Caco-2 (cell line): ENCODE results near the gene ELMO1. TPM values are rescaled to one million over a fixed set of nuclear protein-coding genes. Genes with fewer than 3 reads are reported as not detected.

Source experiments
- BruUV-seq: library from RNA; stranded (reverse); fragments of 400-500 nt; replicated peaks from 2 replicates; lab custom pipeline; 2021; lab: Mats Ljungman, UMichigan
- CTCF ChIA-PET: fragments of 300-600 bp; sonication (Branson Sonifier 250); formaldehyde crosslinking; loops from one replicate; lab custom pipeline; 2022; ENCODE audit warnings: antibody characterized with exemption; lab: Charles Lee
- POLR2A ChIA-PET: fragments of 300-600 bp; sonication (Branson Sonifier 250); formaldehyde crosslinking; loops from one replicate; lab custom pipeline; 2022; ENCODE audit warnings: antibody characterized with exemption; lab: Charles Lee
- DNase-seq, 2 experiments: peaks; one replicate each; pipeline versions ENCODE4 v3.0.0 to v3.0.0-alpha.2; 2020 to 2022
- H3K27me3 ChIP-seq: replicated peaks from 2 replicates; pipeline ENCODE4 v1.6.0; 2011; ENCODE audit warnings: low read length; ENCODE audit not compliant: control insufficient read depth, insufficient read depth
- H3K36me3 ChIP-seq: 2 replicates; pipeline ENCODE4 v1.5.1; 2011; ENCODE audit warnings: low read length; ENCODE audit not compliant: control insufficient read depth, insufficient read depth
- H3K4me1 ChIP-seq: fragments of 250-450 bp; sonication (Bioruptor Pico); 2 replicates; pipeline ENCODE4 v1.5.1; 2020; ENCODE audit warnings: mild to moderate bottlenecking
- H3K4me3 ChIP-seq: 2 replicates; pipeline ENCODE4 v1.5.1; 2011; ENCODE audit warnings: low read depth, mild to moderate bottlenecking, control low read depth, low read length
- H3K9me3 ChIP-seq: fragments of 250-450 bp; sonication (Bioruptor Pico); 2 replicates; pipeline ENCODE4 v1.5.1; 2020; ENCODE audit warnings: mild to moderate bottlenecking, moderate library complexity
- H3K27ac Mint-ChIP-seq: one replicate; pipeline ENCODE4 v1.8.0; 2022; ENCODE audit warnings: mixed read lengths; ENCODE audit not compliant: unreplicated experiment
- H3K27me3 Mint-ChIP-seq: one replicate; pipeline ENCODE4 v1.8.0; 2022; ENCODE audit warnings: mixed read lengths; ENCODE audit not compliant: insufficient read depth, unreplicated experiment
- H3K36me3 Mint-ChIP-seq: one replicate; pipeline ENCODE4 v1.8.0; 2022; ENCODE audit warnings: mild to moderate bottlenecking, mixed read lengths; ENCODE audit not compliant: insufficient read depth, unreplicated experiment
- H3K4me1 Mint-ChIP-seq: one replicate; pipeline ENCODE4 v1.8.0; 2022; ENCODE audit warnings: low read depth, mixed read lengths; ENCODE audit not compliant: unreplicated experiment
- H3K4me3 Mint-ChIP-seq: one replicate; pipeline ENCODE4 v1.8.0; 2022; ENCODE audit warnings: mild to moderate bottlenecking, moderate library complexity, mixed read lengths; ENCODE audit not compliant: unreplicated experiment
- H3K9me3 Mint-ChIP-seq: one replicate; pipeline ENCODE4 v1.8.0; 2022; ENCODE audit warnings: mixed read lengths; ENCODE audit not compliant: unreplicated experiment
- CTCF ChIP-seq, 2 experiments: fragments of 200-600 bp in 1 of 2; IDR thresholded peaks; 1 replicate in 1 of 2; 2 replicates in 1 of 2; pipeline versions ENCODE4 v1.5.1 to v1.8.0; 2011 to 2022; ENCODE audit warnings: antibody characterized with exemption in 1 of 2, control low read depth in 1 of 2, inconsistent platforms in 1 of 2, low read depth in 1 of 2, low read length in 1 of 2, mild to moderate bottlenecking in 1 of 2, moderate library complexity in 1 of 2; ENCODE audit not compliant: insufficient read depth in 1 of 2, severe bottlenecking in 1 of 2, unreplicated experiment in 1 of 2
- intact Hi-C: fragments of 100-400 bp; cut with micrococcal nuclease; formaldehyde crosslinking; loops from one replicate; pipeline ENCODE4 v1.10.0; 2022; ENCODE audit not compliant: unreplicated experiment
- total RNA-seq: library from RNA; stranded (reverse); gene quantifications from 2 replicates; pipeline ENCODE4 v1.2.3, GENCODE V29; 2022

ELMO1 gene
- total RNA-seq, 1 experiment from 2014 or later, result 0.14 TPM

GRCh38 chr7:37273891-37274290, 174.8 kb downstream of the ELMO1 start:
- H3K9me3 Mint-ChIP-seq, result no peaks in the 10 kb centered on the region
- no peak for TF ChIP-seq CTCF (IDR thresholded peaks at IDR 0.05; ENCODE audit: insufficient read depth in 1 of 2, low read depth in 1 of 2, low read length in 1 of 2, severe bottlenecking in 1 of 2, unreplicated experiment in 1 of 2)
- intact Hi-C loops, result no loop called here
- no TSS peak for BruUV-seq
- no peaks in the 10 kb centered on the region for H3K4me1 ChIP-seq
- peaks cover 2% of the 10 kb centered on the region for H3K27me3 Mint-ChIP-seq
- H3K4me3 Mint-ChIP-seq, result no peak overlapping the region
- no peaks in the 10 kb centered on the region for H3K9me3 ChIP-seq
- ChIA-PET CTCF (no interaction called here), POLR2A (no interaction called here)
- no peak overlapping the region for H3K4me3 ChIP-seq
- H3K27me3 ChIP-seq, result no peaks in the 10 kb centered on the region
- no peak overlapping the region for H3K27ac Mint-ChIP-seq
- DNase-seq, result no peak
- no peaks in the 10 kb centered on the region for H3K36me3 ChIP-seq
- no peaks in the 10 kb centered on the region for H3K36me3 Mint-ChIP-seq
- H3K4me1 Mint-ChIP-seq, result no peaks in the 10 kb centered on the region

- no peaks in the 10 kb centered on the region for H3K36me3 Mint-ChIP-seq
Measured at GRCh38 chr7:37269711-37270508, 178.8 kb downstream of the ELMO1 start.

GRCh38 chr7:37267251-37267650, 181.4 kb downstream of the ELMO1 start:
- H3K4me3 Mint-ChIP-seq, result no peak overlapping the region
- Histone ChIP-seq H3K4me1 (no peaks in the 10 kb centered on the region), H3K36me3 (no peaks in the 10 kb centered on the region), H3K4me3 (no peak overlapping the region), H3K27me3 (no peaks in the 10 kb centered on the region), H3K9me3 (no peaks in the 10 kb centered on the region)
- intact Hi-C loops, result no loop called here
- DNase-seq, result no peak
- POLR2A ChIA-PET, result no interaction called here
- no peak overlapping the region for H3K27ac Mint-ChIP-seq
- no peaks in the 10 kb centered on the region for H3K36me3 Mint-ChIP-seq
- CTCF ChIA-PET, result no interaction called here
- BruUV-seq, result no TSS peak
- H3K9me3 Mint-ChIP-seq, result no peaks in the 10 kb centered on the region
- H3K4me1 Mint-ChIP-seq, result no peaks in the 10 kb centered on the region
- no peak for TF ChIP-seq CTCF (IDR thresholded peaks at IDR 0.05; ENCODE audit: insufficient read depth in 1 of 2, low read depth in 1 of 2, low read length in 1 of 2, severe bottlenecking in 1 of 2, unreplicated experiment in 1 of 2)
- peaks cover 24% of the 10 kb centered on the region for H3K27me3 Mint-ChIP-seq

More at GRCh38 chr7:37269711-37270508, 178.8 kb downstream of the ELMO1 start:
- no peak for DNase-seq
- no peaks in the 10 kb centered on the region for H3K9me3 ChIP-seq
- no peaks in the 10 kb centered on the region for H3K36me3 ChIP-seq
- CTCF ChIA-PET, result interaction anchor here (0.7 kb wide), 1 partner anchor 286 kb away, joined by 3 read pairs; no protein-coding TSS in a partner anchor
- H3K27ac Mint-ChIP-seq, result no peak overlapping the region
- no peaks in the 10 kb centered on the region for H3K4me1 Mint-ChIP-seq
- TF ChIP-seq CTCF (IDR thresholded peaks at IDR 0.05; ENCODE audit: insufficient read depth in 1 of 2, low read depth in 1 of 2, low read length in 1 of 2, severe bottlenecking in 1 of 2, unreplicated experiment in 1 of 2), result no peak
- H3K9me3 Mint-ChIP-seq, result no peaks in the 10 kb centered on the region
- H3K4me3 Mint-ChIP-seq, result no peak overlapping the region
- intact Hi-C loops, result no loop called here
- POLR2A ChIA-PET, result no interaction called here
- H3K4me1 ChIP-seq, result no peaks in the 10 kb centered on the region
- H3K27me3 ChIP-seq, result no peaks in the 10 kb centered on the region
- no TSS peak for BruUV-seq
- H3K27me3 Mint-ChIP-seq, result peaks cover 17% of the 10 kb centered on the region
- no peak overlapping the region for H3K4me3 ChIP-seq
